MM.1S (cell line): ENCODE results near the gene BCAS3.

Experiments used
- EZH2 ChIP-seq: fragments of 300-600 bp; sonication (generic); optimal IDR thresholded peaks from 2 replicates; pipeline ENCODE3; 2017; ENCODE audit warnings: low read depth, mild to moderate bottlenecking, antibody characterized with exemption, low read length, mixed read lengths
- TF ChIP-seq, protein P1 (sequence below): fragments of 300-600 bp; sonication (generic); IDR thresholded peaks from 2 replicates; pipeline ENCODE4 v1.5.1; 2016; ENCODE audit warnings: antibody characterized with exemption, low read length, mixed read lengths

DNA sequence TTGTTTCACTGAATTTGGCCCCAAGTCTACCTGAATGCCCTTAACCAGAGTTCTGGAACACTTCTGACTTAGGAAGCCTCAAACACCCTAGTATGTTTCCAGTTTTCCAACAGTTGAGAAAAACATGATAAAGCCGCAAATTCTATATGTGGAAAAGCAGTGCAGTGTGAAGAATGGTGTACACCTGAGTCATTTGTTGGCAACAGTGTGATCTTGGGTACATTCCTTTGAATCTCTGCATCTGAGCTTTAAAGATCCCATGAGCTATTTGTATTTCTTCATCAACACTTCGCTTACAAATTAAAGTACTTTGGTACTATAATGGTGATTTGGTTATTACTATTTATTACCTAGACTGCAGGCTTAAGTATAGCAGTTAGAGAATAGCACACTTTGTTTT lies 628.4 kb downstream of the BCAS3 start:
- TF ChIP-seq, protein P1, sequence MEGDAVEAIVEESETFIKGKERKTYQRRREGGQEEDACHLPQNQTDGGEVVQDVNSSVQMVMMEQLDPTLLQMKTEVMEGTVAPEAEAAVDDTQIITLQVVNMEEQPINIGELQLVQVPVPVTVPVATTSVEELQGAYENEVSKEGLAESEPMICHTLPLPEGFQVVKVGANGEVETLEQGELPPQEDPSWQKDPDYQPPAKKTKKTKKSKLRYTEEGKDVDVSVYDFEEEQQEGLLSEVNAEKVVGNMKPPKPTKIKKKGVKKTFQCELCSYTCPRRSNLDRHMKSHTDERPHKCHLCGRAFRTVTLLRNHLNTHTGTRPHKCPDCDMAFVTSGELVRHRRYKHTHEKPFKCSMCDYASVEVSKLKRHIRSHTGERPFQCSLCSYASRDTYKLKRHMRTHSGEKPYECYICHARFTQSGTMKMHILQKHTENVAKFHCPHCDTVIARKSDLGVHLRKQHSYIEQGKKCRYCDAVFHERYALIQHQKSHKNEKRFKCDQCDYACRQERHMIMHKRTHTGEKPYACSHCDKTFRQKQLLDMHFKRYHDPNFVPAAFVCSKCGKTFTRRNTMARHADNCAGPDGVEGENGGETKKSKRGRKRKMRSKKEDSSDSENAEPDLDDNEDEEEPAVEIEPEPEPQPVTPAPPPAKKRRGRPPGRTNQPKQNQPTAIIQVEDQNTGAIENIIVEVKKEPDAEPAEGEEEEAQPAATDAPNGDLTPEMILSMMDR, result no peak
- no peak for TF ChIP-seq EZH2
